HEK293 (cell line): ENCODE measurements around the gene CAMK2B.

Experiments
- BCL11B ChIP-seq: fragments of 450-650 bp; formaldehyde crosslinking; IDR thresholded peaks from 2 replicates; pipeline ENCODE4 v1.5.1; 2016; ENCODE audit warnings: low read depth, missing biosample characterization, missing genetic modification characterization
- REPIN1 ChIP-seq: fragments of 450-650 bp; formaldehyde crosslinking; IDR thresholded peaks from 2 replicates; pipeline ENCODE4 v1.5.1; 2017; ENCODE audit warnings: missing biosample characterization, missing genetic modification characterization, low read depth
- SCRT2 ChIP-seq: fragments of 450-650 bp; formaldehyde crosslinking; IDR thresholded peaks from 2 replicates; pipeline ENCODE4 v1.5.1; 2016; ENCODE audit warnings: missing biosample characterization, missing genetic modification characterization
- SP7 ChIP-seq: fragments of 450-650 bp; formaldehyde crosslinking; IDR thresholded peaks from 2 replicates; pipeline ENCODE4 v1.5.1; 2016; ENCODE audit warnings: missing biosample characterization, missing genetic modification characterization
- TCF7L2 ChIP-seq: IDR thresholded peaks from 2 replicates; pipeline ENCODE4 v1.6.1; 2011; ENCODE audit warnings: low read depth, mild to moderate bottlenecking, inconsistent platforms, low read length, moderate library complexity, borderline replicate concordance
- ZBTB48 ChIP-seq: fragments of 450-650 bp; formaldehyde crosslinking; IDR thresholded peaks from 2 replicates; pipeline ENCODE4 v1.5.1; 2016; ENCODE audit warnings: missing biosample characterization, missing genetic modification characterization
- ZFP37 ChIP-seq: fragments of 450-650 bp; formaldehyde crosslinking; IDR thresholded peaks from 2 replicates; pipeline ENCODE4 v1.5.1; 2016; ENCODE audit warnings: missing biosample characterization, missing genetic modification characterization
- ZNF10 ChIP-seq: fragments of 450-650 bp; formaldehyde crosslinking; IDR thresholded peaks from 2 replicates; pipeline ENCODE4 v1.5.1; 2017; ENCODE audit warnings: missing biosample characterization, missing genetic modification characterization
- ZNF148 ChIP-seq: fragments of 450-650 bp; formaldehyde crosslinking; IDR thresholded peaks from 2 replicates; pipeline ENCODE4 v1.5.0; 2017; ENCODE audit warnings: missing biosample characterization, missing genetic modification characterization, borderline replicate concordance
- ZNF184 ChIP-seq: fragments of 450-650 bp; IDR thresholded peaks from 2 replicates; pipeline ENCODE4 v1.5.1; 2018; ENCODE audit warnings: missing biosample characterization, mild to moderate bottlenecking, missing genetic modification characterization
- ZNF248 ChIP-seq: fragments of 450-650 bp; formaldehyde crosslinking; IDR thresholded peaks from 2 replicates; pipeline ENCODE4 v1.5.1; 2017; ENCODE audit warnings: missing biosample characterization, missing genetic modification characterization
- ZNF335 ChIP-seq: fragments of 450-650 bp; formaldehyde crosslinking; conservative IDR thresholded peaks from 2 replicates; pipeline ENCODE4 v1.5.1; 2016; ENCODE audit warnings: missing biosample characterization, missing genetic modification characterization
- ZNF341 ChIP-seq: fragments of 450-650 bp; formaldehyde crosslinking; IDR thresholded peaks from 2 replicates; pipeline ENCODE4; 2016; ENCODE audit warnings: low read depth, missing biosample characterization, missing genetic modification characterization
- ZNF366 ChIP-seq: fragments of 450-650 bp; formaldehyde crosslinking; conservative IDR thresholded peaks from 2 replicates; pipeline ENCODE4 v1.5.1; 2016; ENCODE audit warnings: missing biosample characterization, missing genetic modification characterization
- ZNF521 ChIP-seq: fragments of 450-650 bp; formaldehyde crosslinking; IDR thresholded peaks from 2 replicates; pipeline ENCODE4 v1.5.1; 2017; ENCODE audit warnings: missing biosample characterization, mild to moderate bottlenecking, missing genetic modification characterization
- ZNF529 ChIP-seq: fragments of 450-650 bp; formaldehyde crosslinking; IDR thresholded peaks from 2 replicates; pipeline ENCODE4 v1.5.1; 2017; ENCODE audit warnings: missing genetic modification characterization, missing biosample characterization; ENCODE audit not compliant: insufficient replicate concordance
- ZNF530 ChIP-seq: fragments of 450-650 bp; formaldehyde crosslinking; IDR thresholded peaks from 2 replicates; pipeline ENCODE4 v1.5.1; 2016; ENCODE audit warnings: low read depth, missing biosample characterization, missing genetic modification characterization
- ZNF548 ChIP-seq: fragments of 450-650 bp; formaldehyde crosslinking; IDR thresholded peaks from 2 replicates; pipeline ENCODE4 v1.5.1; 2016; ENCODE audit warnings: missing biosample characterization, missing genetic modification characterization
- ZNF596 ChIP-seq: fragments of 450-650 bp; IDR thresholded peaks from 2 replicates; pipeline ENCODE4 v1.5.0; 2018; ENCODE audit warnings: missing biosample characterization, mild to moderate bottlenecking, missing genetic modification characterization, moderate library complexity
- ZNF626 ChIP-seq: fragments of 450-650 bp; sonication (Bioruptor Pico); formaldehyde crosslinking; IDR thresholded peaks from 2 replicates; pipeline ENCODE4 v1.5.1; 2018; ENCODE audit warnings: missing biosample characterization, missing genetic modification characterization, inconsistent platforms
- ZNF639 ChIP-seq: fragments of 450-650 bp; formaldehyde crosslinking; IDR thresholded peaks from 2 replicates; pipeline ENCODE4 v1.5.1; 2016; ENCODE audit warnings: missing biosample characterization, missing genetic modification characterization
- ZNF660 ChIP-seq: fragments of 450-650 bp; IDR thresholded peaks from 2 replicates; pipeline ENCODE4 v1.5.1; 2018; ENCODE audit warnings: missing biosample characterization, mild to moderate bottlenecking, missing genetic modification characterization
- ZNF670 ChIP-seq: fragments of 450-650 bp; formaldehyde crosslinking; IDR thresholded peaks from 2 replicates; pipeline ENCODE4 v1.5.1; 2016; ENCODE audit warnings: missing biosample characterization, missing genetic modification characterization, low read depth
- ZNF701 ChIP-seq: fragments of 450-650 bp; formaldehyde crosslinking; IDR thresholded peaks from 2 replicates; pipeline ENCODE4 v1.5.1; 2016; ENCODE audit warnings: missing biosample characterization, missing genetic modification characterization
- ZNF747 ChIP-seq: fragments of 450-650 bp; formaldehyde crosslinking; IDR thresholded peaks from 2 replicates; pipeline ENCODE4 v1.5.1; 2016; ENCODE audit warnings: missing biosample characterization, missing genetic modification characterization
- ZXDB ChIP-seq: fragments of 450-650 bp; formaldehyde crosslinking; IDR thresholded peaks from 2 replicates; pipeline ENCODE4 v1.5.1; 2016; ENCODE audit warnings: missing biosample characterization, missing genetic modification characterization
- TF ChIP-seq, protein P1 (sequence below): fragments of 450-650 bp; formaldehyde crosslinking; IDR thresholded peaks from 2 replicates; pipeline ENCODE4 v1.5.1; 2016; ENCODE audit warnings: missing biosample characterization, missing genetic modification characterization, low read depth
- TF ChIP-seq, protein P2 (sequence below): fragments of 450-650 bp; formaldehyde crosslinking; IDR thresholded peaks from 2 replicates; pipeline ENCODE4; 2016; ENCODE audit warnings: missing biosample characterization, missing genetic modification characterization
- TF ChIP-seq, protein P3 (sequence below): fragments of 450-650 bp; formaldehyde crosslinking; optimal IDR thresholded peaks from 2 replicates; pipeline ENCODE3; 2016; ENCODE audit warnings: missing biosample characterization, mild to moderate bottlenecking, missing genetic modification characterization
- TF ChIP-seq, protein P4 (sequence below): fragments of 450-650 bp; formaldehyde crosslinking; IDR thresholded peaks from 2 replicates; pipeline ENCODE4 v1.5.1; 2016; ENCODE audit warnings: missing biosample characterization, missing genetic modification characterization
- TF ChIP-seq, protein P5 (sequence below): fragments of 450-650 bp; formaldehyde crosslinking; IDR thresholded peaks from 2 replicates; pipeline ENCODE4 v1.5.1; 2016; ENCODE audit warnings: missing biosample characterization, missing genetic modification characterization

Gene CAMK2B

DNA sequence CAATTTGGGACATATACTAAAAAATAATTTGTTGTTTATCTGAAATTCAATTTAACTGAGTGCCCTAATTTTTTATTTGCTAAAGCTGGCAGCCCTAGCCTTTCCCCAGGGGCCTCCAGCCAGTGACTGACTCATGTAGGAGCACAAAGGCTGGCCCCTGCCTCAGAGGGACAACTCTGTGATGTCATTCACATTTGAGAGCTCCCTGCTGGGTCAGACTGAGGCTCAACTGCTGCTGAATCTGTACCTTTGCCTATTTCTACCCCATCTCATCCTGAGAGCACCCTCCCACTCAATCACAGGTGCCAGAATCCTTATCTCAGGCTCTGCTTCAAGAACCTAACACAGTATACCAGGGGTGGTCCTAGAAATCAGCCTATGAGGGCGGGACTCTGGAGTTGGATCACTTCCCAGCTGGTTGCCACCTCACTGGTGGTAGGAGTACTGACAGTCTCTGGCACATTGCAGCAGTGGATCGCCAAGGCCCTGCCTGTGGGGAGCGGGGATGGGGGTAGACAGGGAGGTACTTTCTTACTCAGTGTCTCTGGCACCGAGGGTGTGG lies 147.7 kb downstream of the CAMK2B start (continued):
- TF ChIP-seq ZBTB48 (tag by site-specific recombination) = peak; percentile 85
- TF ChIP-seq ZNF596 (tag by site-specific recombination) = no peak
- TF ChIP-seq ZNF639 = 0 out of 2 replicates have a peak, but pooled peaks have one; percentile 25
- TF ChIP-seq ZFP37 = no peak
- TF ChIP-seq ZNF626 (tag by site-specific recombination) = no peak
- TF ChIP-seq ZNF747 (tag by site-specific recombination) = no peak
- TF ChIP-seq SP7 (tag by site-specific recombination) = peak; percentile 68
- TF ChIP-seq ZNF660 (tag by site-specific recombination) = peak; percentile 68
- no peak for TF ChIP-seq REPIN1 (tag by site-specific recombination)
- TF ChIP-seq ZNF148 (tag by site-specific recombination) = no peak
- TF ChIP-seq ZNF530 (tag by site-specific recombination) = peak; percentile 94
- no peak for TF ChIP-seq TCF7L2
- TF ChIP-seq, protein P1, sequence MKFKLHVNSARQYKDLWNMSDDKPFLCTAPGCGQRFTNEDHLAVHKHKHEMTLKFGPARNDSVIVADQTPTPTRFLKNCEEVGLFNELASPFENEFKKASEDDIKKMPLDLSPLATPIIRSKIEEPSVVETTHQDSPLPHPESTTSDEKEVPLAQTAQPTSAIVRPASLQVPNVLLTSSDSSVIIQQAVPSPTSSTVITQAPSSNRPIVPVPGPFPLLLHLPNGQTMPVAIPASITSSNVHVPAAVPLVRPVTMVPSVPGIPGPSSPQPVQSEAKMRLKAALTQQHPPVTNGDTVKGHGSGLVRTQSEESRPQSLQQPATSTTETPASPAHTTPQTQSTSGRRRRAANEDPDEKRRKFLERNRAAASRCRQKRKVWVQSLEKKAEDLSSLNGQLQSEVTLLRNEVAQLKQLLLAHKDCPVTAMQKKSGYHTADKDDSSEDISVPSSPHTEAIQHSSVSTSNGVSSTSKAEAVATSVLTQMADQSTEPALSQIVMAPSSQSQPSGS = peak; percentile 76; the same call in 1 of the 2 replicates
- TF ChIP-seq ZNF184 (tag by site-specific recombination) = no peak
- TF ChIP-seq ZNF341 (tag by site-specific recombination) = no peak
- peak; percentile 66 for TF ChIP-seq ZNF335 (tag by site-specific recombination)
- no peak; the same call in 1 of the 2 replicates for TF ChIP-seq SCRT2 (tag by site-specific recombination)
- TF ChIP-seq ZXDB (tag by site-specific recombination) = 0 out of 2 replicates have a peak, but pooled peaks have one; percentile 38
- no peak for TF ChIP-seq ZNF548 (tag by site-specific recombination)
- 0 out of 2 replicates have a peak, but pooled peaks have one; percentile 15 for TF ChIP-seq ZNF366
- TF ChIP-seq ZNF529 = peak; percentile 39
- TF ChIP-seq, protein P2, sequence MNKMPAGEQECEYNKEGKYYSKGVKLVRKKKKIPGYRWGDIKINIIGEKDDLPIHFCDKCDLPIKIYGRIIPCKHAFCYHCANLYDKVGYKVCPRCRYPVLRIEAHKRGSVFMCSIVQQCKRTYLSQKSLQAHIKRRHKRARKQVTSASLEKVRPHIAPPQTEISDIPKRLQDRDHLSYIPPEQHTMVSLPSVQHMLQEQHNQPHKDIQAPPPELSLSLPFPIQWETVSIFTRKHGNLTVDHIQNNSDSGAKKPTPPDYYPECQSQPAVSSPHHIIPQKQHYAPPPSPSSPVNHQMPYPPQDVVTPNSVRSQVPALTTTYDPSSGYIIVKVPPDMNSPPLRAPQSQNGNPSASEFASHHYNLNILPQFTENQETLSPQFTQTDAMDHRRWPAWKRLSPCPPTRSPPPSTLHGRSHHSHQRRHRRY = no peak
- TF ChIP-seq, protein P3, sequence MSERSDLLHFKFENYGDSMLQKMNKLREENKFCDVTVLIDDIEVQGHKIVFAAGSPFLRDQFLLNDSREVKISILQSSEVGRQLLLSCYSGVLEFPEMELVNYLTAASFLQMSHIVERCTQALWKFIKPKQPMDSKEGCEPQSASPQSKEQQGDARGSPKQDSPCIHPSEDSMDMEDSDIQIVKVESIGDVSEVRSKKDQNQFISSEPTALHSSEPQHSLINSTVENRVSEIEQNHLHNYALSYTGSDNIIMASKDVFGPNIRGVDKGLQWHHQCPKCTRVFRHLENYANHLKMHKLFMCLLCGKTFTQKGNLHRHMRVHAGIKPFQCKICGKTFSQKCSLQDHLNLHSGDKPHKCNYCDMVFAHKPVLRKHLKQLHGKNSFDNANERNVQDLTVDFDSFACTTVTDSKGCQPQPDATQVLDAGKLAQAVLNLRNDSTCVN (tag by site-specific recombination) = no peak
- TF ChIP-seq ZNF670 (tag by site-specific recombination) = no peak
- TF ChIP-seq ZNF701 = no peak
- no peak for TF ChIP-seq ZNF521 (tag by site-specific recombination)
- TF ChIP-seq, protein P4, sequence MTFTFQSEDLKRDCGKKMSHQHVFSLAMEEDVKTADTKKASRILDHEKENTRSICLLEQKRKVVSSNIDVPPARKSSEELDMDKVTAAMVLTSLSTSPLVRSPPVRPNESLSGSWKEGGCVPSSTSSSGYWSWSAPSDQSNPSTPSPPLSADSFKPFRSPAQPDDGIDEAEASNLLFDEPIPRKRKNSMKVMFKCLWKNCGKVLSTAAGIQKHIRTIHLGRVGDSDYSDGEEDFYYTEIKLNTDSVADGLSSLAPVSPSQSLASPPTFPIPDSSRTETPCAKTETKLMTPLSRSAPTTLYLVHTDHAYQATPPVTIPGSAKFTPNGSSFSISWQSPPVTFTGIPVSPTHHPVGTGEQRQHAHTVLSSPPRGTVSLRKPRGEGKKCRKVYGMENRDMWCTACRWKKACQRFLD = no peak
- no peak for TF ChIP-seq BCL11B
- peak; percentile 55 for TF ChIP-seq ZNF10 (tag by site-specific recombination)
- no peak for TF ChIP-seq ZNF248
- TF ChIP-seq, protein P5, sequence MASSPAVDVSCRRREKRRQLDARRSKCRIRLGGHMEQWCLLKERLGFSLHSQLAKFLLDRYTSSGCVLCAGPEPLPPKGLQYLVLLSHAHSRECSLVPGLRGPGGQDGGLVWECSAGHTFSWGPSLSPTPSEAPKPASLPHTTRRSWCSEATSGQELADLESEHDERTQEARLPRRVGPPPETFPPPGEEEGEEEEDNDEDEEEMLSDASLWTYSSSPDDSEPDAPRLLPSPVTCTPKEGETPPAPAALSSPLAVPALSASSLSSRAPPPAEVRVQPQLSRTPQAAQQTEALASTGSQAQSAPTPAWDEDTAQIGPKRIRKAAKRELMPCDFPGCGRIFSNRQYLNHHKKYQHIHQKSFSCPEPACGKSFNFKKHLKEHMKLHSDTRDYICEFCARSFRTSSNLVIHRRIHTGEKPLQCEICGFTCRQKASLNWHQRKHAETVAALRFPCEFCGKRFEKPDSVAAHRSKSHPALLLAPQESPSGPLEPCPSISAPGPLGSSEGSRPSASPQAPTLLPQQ = 0 out of 2 replicates have a peak, but pooled peaks have one; percentile 40
